ENCODE results near the gene OR8B12.

DNA sequence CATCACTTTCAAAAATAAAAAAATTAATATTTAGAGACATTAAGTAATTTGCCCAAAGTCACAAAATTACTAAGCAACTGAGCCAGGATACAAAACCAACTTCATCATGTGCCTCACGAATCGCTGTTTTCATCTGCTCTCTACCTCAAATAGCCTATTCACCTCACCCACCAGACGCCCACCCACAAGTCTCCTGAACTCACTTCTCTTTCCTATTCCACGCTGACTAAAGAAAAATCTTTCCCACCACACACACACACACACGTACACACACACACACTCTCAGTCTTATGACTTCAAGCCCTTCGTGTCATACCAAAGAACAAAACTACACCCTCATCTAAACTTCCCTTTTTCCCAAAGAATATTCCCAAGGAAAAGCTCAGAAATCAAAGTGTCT lies 2.2 kb downstream of the OR8B12 start:
- TF ChIP-seq LEF1 (IDR thresholded peaks at IDR 0.05; ENCODE audit: borderline replicate concordance) (no peak), ZNF384 (IDR thresholded peaks at IDR 0.05) (no peak), FOXM1 (IDR thresholded peaks at IDR 0.05; ENCODE audit: borderline replicate concordance) (no peak), FOXA1 (IDR thresholded peaks at IDR 0.05) (no peak), TARDBP (IDR thresholded peaks at IDR 0.05) (no peak), SUZ12 (IDR thresholded peaks at IDR 0.05) (no peak), SP1 (IDR thresholded peaks at IDR 0.05) (no peak), HDGF (IDR thresholded peaks at IDR 0.05; ENCODE audit: borderline replicate concordance) (no peak), NFRKB (IDR thresholded peaks at IDR 0.05) (no peak), CTBP1 (IDR thresholded peaks at IDR 0.05; ENCODE audit: borderline replicate concordance) (no peak), L3MBTL2 (conservative IDR thresholded peaks at IDR 0.05) (no peak)
